Fibroblast of lung (primary cell): ENCODE results near the gene CDK6.

Experiments
- EZH2 ChIP-seq: IDR thresholded peaks from 2 replicates; pipeline ENCODE4 v1.5.1; 2012; ENCODE audit warnings: low read length, control low read depth, mild to moderate bottlenecking; ENCODE audit errors: missing control alignments
- TF ChIP-seq, protein P1 (sequence below), 2 donors: IDR thresholded peaks in 1 of 2; conservative IDR thresholded peaks in 1 of 2; 1 replicate in 1 of 2; 2 replicates in 1 of 2; pipeline ENCODE4 v1.5.1; 2011 to 2012; ENCODE audit warnings: low read length in 2 of 2, control low read depth in 1 of 2, inconsistent platforms in 1 of 2, low read depth in 1 of 2, mild to moderate bottlenecking in 1 of 2

DNA sequence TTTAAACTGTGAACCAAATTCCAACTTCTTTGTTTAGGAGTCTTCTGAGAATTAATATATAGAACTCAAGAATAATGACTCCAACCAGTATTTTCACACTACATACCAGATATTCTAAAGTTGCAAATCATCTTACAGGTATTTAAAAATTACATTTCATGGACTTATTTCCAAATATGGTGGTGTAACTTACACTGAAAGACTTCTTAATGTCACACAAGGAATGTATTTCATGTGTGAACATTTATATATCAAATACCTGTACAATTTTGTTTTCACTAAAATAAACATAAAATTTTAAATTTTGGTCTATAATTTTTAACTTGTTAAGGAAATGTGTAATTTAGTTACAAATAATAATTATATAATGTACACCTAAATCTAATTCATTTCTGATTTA lies 2.6 kb upstream of the CDK6 start:
- TF ChIP-seq, protein P1, sequence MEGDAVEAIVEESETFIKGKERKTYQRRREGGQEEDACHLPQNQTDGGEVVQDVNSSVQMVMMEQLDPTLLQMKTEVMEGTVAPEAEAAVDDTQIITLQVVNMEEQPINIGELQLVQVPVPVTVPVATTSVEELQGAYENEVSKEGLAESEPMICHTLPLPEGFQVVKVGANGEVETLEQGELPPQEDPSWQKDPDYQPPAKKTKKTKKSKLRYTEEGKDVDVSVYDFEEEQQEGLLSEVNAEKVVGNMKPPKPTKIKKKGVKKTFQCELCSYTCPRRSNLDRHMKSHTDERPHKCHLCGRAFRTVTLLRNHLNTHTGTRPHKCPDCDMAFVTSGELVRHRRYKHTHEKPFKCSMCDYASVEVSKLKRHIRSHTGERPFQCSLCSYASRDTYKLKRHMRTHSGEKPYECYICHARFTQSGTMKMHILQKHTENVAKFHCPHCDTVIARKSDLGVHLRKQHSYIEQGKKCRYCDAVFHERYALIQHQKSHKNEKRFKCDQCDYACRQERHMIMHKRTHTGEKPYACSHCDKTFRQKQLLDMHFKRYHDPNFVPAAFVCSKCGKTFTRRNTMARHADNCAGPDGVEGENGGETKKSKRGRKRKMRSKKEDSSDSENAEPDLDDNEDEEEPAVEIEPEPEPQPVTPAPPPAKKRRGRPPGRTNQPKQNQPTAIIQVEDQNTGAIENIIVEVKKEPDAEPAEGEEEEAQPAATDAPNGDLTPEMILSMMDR (conservative IDR thresholded peaks at IDR 0.05 in 1 of 2, IDR thresholded peaks at IDR 0.05 in 1 of 2; ENCODE audit: low read depth in 1 of 2, low read length in 2 of 2): no peak
- TF ChIP-seq EZH2: no peak
